NCI-H1092 treated with DMSO at 0.1 percent for 48 hours (cell line): ENCODE results near the gene KCNJ16.
A peak's percentile ranks its signal among the peaks of the same experiment; 100 is the strongest.

ENCODE experiments used
- DNase-seq: peaks from one replicate; lab custom pipeline; 2025; lab: John Stamatoyannopoulos, UW

KCNJ16 gene

DNA sequence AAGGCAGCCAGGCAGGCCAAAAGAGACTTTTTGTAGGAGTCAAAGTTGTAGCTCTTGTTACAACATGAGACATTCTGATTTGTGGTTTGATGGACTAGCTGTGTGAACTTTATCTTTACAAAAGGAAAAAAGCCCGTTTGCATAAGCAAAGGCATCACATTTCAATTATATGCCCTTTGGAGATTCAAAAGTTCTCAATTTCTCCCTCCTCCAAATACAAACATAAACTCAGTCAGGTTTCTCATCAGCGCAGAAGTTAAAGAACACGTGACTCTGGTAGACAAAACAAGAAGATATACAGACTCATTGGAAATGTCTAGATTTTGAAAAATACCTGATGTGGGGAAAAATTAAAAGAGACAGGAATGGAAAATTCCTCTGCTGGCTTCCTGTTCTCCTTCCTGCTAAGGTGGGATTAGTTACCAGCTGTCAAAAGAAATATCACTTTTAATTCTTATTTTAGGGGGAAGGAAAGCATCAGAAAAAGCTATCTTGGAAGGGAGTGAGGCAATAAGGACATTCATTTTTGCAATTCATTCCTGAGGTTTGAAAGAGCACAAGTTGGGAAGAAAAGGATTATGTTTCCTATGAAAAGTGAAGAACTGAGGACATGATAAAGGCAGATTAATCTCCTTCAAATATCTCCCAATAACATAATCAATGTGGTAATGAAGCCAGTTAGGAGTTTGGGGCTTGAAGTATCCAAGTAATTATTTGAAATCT lies 4.6 kb upstream of the KCNJ16 start:
- DNase-seq: no peak

DNA sequence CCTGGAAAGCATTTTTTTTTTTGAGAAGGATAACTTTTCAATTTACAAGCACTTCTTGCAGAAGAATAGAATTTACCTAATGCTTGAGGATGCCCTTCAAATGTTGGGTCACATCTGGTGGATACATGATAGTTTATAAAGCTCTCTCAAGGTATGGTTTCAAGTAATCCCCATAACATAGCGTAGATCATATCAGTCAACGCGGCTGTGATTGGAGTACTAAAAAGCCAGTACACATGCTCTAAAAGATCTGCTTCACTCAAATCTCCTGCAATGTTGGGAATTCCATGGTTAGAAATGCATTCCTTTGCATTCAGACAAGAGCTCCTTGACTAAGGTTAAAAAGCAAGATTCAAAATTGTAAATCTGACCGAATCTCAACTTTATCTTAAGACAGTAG lies 3.9 kb upstream of the KCNJ16 start:
- no peak for DNase-seq

DNA sequence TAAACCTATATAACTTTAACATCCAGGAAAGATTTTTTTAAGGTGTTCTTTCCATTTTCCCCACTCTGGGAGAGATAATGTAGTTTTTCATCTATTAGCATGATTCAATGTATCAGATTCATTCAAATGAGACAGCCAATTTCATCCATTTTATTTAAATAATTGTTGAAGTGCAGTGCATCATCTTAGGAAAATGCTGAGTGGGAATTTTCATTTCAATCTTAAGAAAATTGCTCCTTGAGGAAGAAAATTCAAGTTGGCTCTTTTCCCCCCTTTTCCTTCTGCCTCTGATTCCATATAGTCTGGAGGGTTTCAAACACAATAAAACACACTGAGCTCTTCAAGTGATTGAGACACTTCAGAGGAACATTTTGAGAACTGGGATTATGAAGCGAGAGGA lies 3.4 kb upstream of the KCNJ16 start:
- DNase-seq: no peak

DNA sequence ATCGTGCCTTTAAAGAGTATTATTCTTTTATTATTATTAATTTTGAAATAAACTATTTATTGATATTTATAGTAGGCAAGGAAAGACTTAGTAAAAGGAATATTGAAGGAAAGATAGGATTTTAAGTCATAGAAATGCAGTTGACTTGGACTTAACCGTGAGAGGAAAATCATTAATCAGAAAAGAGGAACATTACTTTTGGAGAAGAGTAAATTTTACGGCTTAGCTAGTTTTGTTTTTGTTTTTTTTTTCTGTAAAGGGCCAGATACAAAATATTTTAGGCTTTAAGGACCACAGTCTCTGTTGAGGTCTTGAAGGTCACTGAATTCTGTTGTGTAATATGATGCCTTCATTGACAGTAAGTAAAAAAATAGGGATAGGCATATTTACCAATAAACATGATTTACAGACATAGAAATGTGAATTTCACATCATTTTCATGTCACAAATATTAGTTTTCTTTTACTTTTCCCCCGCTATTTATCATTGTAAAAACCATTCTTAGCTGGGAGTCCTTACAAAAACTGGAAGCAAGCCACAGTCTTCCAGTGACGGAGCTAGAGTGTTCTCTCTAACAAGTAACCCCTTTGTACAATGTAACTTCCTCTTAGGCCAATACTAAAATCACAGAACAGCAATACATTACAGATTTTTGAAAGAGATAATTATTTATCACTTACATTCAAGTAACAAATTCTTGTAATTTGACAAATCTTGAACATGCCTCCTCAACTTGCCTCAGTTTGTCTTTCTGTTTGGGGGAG lies 2.3 kb upstream of the KCNJ16 start:
- DNase-seq: no peak

DNA sequence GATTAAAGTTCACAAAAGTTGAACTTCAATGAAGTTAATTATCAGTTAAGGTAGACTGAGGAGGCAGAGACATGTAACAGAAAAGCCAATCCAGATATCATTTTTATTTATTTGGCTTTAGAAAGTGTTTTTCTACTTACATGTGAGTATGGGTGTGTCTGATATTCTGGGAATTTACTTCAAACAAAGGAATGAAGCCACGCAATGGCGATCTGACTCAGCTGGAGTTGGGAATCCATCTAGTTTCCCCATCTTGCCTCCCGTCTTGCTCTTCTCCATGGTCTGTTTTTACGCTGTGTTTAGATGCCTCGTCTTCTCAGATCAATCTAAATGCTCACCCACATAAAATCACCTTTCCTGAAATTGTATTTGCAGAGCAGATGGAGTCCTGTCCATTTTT lies 1.7 kb upstream of the KCNJ16 start:
- no peak for DNase-seq

DNA sequence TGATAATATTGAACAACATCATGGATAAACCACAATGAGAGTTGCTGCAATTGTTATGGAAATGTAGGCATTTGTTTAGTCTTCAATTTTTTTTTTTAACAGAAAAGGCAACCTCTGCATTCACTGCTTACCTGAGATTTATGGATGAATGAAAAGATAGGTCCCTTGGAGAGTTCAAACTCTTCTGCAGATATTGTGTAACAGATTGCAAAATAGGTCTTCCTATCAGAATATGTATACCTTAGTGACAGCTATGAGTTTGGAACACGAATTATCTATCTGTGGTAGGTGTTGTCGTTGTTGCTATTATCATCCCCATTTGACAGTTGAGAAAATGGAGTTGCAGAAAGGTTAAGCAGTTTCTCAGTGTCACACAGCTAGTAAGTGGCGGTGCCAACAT lies 1.2 kb upstream of the KCNJ16 start:
- no peak for DNase-seq

DNA sequence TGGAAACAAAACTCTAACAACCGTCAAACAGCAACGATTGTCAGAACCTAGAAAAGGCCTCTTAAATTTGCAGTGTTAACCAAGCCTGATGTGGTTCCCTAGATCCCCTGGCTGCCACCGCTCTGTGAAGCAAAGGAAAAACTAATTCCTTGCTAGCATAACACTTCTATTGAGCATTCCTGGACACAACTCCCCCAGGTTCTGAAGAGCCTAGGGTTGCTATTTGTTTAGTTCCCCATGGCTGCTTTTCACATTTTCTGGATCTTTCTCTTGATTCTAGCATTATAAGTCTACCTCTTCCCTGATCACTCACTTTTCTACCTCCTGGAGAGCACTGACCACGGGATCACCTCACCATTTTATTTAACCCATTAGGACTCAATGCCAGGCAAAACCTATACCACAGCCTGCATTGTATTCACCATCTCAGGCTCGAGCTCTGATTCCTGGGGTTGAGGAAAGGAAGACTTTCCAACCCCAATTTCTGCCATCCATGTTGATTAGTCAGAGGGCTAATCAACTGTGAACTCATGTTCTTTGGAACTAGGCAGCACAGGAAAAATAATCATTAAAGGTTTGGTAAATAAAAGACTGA lies 692 bp upstream of the KCNJ16 start:
- DNase-seq: no peak

DNA sequence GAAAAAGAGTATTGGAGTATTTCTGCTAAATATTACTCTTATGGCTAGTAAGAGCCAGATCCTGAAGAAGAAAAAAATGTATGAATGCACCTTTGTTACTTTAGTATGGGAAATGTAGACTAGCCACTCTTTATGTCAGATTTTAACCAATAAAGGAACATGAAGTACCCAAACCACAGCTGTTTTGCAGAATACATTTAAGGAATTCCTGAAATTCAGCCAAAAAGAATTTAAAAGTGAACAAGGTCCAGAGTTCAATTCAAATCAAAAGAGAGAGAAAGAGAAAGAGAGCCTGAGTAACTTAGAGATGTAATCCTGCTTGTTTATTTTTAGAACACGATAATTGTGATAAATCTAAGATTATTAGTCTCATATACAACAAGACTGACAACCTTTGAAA lies 1.2 kb downstream of the KCNJ16 start:
- DNase-seq: no peak

DNA sequence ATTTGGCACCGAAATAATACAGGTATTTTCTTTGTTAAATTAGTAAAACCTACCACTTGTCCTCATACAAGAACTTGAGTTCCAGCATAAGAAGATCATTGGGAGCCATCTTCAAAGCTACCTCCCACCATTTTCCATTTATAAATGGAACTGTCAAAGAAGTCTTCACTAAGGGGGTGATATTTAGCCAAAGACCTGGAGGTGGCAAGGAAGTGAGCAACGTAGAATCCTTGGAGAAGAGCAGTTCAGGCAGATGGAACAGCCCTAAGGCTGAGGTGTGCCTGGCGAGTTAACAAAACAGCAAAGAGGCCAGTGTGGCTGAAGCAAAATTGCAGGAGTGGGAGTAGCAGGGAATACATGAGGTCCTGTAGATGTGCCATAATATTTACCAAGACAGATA lies 1.8 kb downstream of the KCNJ16 start:
- no peak for DNase-seq

DNA sequence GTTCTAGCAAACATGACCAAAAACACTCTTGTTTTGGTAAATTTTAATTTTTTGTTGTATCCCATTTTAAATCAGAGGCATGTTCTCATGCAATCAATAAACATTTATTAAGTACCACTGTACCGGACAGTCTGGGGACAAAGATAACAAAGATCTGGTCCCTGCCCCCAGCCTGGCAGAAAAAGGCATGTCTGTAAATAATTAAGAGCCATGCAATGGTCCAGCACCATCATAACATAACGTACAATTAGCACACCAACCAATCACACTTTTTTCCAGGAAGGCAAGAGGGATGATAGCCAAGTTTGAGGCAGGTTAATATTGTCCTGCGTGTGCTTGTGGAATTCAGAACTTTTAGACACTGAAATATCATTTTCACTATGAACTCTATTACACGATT lies 3.5 kb downstream of the KCNJ16 start:
- no peak for DNase-seq

DNA sequence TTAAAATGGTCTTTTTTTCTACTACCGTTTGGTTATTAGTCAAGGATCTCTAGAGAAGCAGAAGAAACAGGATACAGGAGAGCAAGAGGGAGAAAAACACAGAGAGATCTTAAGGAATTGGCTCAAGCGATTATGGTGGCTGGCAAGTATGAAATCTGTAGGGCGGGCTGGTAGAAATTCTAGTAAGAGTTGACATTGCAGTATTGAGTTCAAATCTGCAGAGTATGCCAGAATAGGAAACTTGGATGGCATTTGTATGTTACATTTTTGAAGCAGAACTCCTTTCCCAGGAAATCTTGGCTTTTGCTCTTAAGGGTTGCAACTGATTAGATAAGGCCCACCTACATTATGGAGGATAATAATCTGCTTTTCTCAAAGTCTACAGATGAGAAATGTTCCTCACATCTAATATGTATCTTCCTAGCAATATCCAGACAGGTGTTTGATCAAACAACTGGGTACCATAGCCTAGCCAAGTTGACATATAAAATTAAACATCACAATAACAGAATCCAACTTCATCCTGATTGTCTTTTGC lies 4.0 kb downstream of the KCNJ16 start:
- DNase-seq: no peak

DNA sequence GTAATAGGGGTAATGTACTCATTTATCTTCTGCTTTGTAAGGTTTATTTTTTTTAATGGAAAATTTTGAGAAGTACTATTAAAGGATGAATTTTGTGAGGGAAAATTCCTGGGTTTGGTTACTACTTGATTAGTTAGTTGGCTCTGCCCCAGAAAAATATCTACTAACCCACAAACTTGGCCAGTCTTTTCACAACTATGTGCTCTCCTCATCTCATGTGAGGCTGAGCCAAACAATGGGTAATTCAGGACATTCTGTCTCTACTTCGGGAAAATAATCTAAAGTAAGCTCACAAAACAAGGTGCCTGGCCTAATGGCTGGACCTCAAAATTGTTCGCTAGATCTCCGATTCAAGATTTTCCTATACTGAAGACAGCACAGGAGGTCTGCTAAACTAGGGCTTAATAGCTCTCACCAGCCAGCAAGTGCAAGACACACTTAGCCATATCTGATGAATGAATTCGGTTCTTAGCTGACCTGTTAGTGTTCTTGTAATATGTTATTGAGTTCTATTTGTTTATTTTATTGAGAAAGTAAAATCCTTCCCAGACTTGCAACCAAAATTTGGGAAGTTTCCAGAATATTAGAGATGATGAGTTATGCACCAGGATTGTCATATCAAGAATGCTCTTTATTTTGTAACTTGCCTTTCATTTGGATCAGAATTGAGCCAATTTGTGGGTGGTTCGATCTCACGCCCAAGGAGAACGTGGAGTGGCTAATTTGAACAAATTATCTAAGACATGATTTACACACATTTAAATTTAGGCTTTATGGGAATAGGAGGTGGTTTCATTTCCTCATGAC lies 5.7 kb downstream of the KCNJ16 start:
- no peak for DNase-seq

DNA sequence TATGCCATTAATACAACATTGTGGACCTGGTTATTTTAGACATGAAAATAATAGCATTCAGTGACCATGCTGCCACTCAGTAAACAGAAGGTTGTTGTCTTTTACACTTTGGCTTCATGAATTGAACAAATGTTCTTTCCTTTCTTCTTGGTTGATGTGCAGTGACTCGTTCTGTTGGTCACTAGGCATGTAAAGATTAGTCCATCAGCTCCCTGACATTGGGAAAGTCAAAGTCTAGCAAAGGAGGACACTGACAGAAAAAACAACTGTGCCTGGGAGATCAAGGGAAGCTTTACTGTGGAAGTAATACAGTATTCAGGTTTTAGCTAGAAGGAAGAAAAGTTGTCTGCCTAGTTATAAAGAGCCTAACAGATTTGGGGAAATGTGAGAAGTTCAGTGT lies 6.9 kb downstream of the KCNJ16 start:
- no peak for DNase-seq

DNA sequence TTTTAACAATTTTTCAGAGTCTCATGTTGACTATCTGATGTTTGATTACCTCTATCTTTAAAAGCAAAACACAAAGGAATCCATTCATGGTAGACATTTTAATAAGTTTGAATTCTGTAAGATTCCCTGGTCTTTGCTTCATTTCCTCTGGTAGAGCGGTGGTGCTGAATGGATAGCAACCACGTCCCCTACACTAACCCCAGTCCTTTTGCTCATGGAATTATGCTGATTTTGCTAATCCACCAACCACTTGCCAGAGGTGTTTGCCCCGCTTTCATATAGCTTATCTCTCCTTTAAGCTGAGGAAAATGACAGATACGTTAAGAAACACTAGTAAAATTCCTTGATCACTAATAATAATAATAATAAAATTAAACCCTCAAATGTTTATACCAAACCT lies 9.5 kb downstream of the KCNJ16 start:
- no peak for DNase-seq

DNA sequence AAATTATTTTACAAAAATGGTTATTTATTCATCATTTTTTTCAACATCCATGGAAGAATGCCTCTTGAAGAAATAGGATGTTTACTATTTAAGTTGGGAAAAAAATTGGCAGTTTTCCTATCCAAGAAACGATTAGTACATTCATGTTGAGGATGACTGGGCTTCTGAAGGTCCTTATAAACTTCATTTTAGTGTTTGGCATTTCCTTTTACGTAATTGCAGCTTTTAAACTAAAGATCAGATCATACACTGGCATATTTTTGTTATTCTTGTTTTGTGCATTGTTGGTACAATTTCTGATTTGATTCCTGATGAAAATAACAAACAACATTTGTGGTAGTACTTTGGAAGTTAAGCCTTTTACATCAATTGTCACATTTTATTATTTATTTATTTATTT lies 11.5 kb downstream of the KCNJ16 start:
- DNase-seq: no peak

DNA sequence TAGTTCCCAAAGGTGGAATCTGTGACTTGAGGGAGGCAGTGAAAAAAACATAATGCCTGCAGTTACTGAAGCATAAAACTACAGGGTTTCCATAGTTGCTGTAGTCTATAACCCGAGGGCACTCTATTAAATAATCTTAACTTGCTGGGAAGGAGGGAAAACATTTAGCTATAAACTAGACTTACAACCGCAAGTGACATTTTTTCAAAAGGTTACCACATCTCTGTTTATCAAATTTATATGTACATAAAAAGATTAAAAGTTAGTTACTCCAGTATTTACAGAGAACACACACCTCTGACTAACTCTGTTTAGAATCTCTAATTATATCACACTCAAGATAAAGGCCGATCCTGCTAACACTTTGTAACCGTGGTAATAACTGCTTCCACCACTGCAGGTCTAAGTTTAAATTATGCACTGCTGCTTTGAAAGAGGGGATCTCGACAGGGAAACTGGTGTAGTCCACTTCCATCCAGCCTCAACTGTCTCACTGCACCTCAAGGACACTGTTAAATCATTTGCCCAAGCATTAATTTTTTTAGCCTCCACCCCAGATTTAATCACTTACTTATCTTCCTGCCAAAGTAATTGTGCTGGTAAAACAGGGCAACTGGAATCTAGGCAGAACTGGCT lies 14.6 kb downstream of the KCNJ16 start:
- peak; percentile 13 for DNase-seq

DNA sequence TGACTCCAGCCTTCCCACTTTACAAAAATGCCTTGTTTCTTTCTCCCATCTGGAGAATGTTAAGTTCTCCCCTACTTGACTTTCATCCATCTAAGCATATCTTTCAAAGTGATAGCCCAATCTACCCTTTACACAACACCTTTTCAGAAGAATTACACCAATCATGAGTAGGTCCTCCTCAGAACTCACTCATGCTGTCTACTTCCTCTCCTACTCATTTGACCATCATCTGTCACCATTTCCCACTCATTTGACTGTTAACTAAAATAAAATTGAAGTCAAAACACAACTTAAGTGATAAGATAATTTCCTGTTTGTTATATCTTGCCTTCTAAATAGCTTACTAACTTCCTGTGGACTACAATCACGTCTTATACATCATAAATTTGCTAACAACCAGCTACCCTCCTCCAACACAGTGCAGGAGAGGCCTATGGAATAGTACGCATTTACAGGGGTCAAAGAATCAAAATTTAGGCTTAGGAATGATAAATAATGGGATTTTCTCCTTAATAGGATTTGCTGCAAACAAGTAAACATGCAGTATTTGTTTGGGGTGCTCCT lies 16.1 kb downstream of the KCNJ16 start:
- DNase-seq: no peak

DNA sequence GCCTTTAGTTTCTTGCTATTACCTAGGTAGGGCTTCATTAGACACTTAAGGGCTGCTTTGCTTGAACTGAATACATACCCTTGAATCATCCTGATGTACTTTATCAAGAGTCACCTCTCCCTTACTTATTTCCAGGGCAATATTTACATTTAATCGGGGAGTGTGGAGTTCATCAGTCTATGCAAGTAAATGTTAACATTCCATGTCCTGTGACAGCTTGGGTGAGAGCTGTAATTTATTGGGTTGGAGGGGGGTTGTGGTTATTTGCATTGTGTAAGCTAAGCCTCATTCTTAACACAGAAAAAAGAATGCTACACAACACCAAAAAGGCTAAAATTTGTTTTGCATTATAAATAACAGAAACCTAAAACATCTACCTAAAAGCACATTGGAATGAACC lies 16.7 kb downstream of the KCNJ16 start:
- no peak for DNase-seq

DNA sequence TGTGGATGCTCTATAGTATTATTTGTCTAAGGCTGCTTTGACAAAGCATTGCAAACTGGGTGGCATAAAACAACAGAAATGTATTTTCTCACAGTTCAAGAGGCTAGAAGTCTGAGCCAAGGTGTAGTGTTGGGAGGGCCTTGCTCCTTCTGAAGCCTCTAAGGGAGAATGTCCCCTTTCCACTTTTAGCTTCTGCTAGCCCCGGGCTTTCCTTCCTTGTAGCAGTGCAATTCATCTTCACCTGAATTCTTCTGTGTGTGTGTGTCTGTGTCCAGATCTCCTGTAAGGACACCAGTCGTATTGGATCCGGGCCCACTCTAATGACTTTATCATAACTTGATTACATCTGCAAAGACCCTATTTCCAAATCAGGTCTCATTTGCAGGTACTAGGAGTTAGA lies 18.1 kb downstream of the KCNJ16 start:
- no peak for DNase-seq

DNA sequence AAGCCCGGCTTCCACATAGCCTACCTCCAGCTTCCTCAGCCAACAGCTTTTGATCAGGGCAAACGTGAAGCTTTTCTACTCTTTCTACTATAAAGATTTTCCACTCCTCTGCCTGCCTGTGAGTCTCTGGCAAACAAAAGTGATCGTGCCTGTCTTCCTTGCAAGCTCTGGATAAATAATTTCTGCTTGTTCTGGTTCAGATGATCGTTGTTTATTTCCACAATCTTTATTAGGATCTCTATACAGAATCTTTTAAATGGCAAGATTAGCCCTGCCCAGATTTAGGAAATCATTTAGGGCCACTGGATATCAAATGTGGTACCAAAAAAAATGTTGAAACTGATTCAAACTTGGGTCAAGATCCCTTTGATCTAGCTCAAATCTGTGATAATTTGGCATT lies 20.4 kb downstream of the KCNJ16 start:
- DNase-seq: no peak

DNA sequence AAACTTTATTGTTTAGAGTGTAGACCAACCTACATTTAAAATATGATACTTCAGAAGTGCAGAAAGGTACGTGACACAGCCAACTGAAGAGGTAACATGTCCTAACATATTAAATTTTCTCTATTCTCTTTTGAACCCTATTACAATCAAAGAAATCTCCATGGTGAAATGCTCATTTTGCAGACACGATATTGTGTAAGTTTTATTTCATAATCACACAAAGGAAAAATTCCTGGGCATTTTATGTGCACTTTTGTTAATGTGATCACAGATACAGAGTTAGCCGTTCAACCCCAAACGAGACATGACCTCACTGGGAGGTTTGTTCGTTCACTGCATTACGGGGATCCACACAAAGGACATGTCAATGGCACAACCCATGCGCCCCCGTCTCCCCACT lies 21.8 kb downstream of the KCNJ16 start:
- DNase-seq: no peak

DNA sequence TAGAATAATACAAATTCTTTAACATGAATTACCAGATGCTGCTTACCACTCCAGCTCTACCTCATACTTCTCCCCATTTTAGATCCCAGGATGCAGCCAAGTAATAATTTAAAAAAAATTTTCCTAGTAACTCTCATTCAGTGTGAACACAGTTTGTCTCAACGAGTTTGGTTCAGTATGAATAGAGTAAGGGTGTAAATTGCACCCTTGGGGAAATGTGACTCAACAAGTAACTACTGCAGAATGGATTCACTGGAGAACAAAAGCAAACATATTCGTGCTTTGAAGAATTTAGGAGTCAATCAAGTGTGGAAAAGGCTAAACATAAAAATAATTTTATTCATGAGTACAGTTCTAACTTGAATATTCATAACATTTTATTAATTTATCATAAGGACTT lies 23.0 kb downstream of the KCNJ16 start:
- no peak for DNase-seq
